HG03280 (cell line): Measurements from ENCODE around the gene FAM156B.
"Not testable (repeated sequence)": the region's sequence is repeated elsewhere in the genome, so short reads cannot be mapped to it uniquely, and the experiment has no call there.

ENCODE experiments used
- ATAC-seq: cut with Tn5 transposase; IDR thresholded peaks from one replicate; pipeline ENCODE4 v1.9.1; 2021; ENCODE audit warnings: mild to moderate bottlenecking, moderate library complexity; ENCODE audit not compliant: unreplicated experiment

Gene FAM156B

GRCh38 chrX:52923781-52924241, 26.7 kb downstream of the FAM156B start:
- ATAC-seq: no peak

DNA sequence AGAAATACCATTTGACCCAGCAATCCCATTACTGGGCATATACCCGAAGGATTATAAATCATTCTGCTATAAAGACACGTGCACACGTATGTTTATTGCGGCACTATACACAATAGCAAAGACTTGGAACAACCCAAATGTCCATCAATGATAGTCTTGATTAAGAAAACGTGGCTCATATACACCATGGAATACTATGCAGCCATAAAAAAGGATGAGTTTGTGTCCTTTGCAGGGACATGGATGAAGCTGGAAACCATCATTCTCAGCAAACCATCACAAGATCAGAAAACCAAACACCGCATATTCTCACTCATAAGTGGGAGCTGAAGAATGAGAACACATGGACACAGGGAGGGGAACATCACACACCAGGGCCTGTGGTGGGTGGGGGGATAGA, 33.1 kb downstream of the FAM156B start:
- ATAC-seq: not testable (repeated sequence)

- no peak for ATAC-seq
These were observed 36.1 kb downstream of the FAM156B start for GRCh38 chrX:52933213-52933612.

- ATAC-seq: peak; percentile 21
These were observed 37.0 kb downstream of the FAM156B start for GRCh38 chrX:52933976-52934703.

DNA sequence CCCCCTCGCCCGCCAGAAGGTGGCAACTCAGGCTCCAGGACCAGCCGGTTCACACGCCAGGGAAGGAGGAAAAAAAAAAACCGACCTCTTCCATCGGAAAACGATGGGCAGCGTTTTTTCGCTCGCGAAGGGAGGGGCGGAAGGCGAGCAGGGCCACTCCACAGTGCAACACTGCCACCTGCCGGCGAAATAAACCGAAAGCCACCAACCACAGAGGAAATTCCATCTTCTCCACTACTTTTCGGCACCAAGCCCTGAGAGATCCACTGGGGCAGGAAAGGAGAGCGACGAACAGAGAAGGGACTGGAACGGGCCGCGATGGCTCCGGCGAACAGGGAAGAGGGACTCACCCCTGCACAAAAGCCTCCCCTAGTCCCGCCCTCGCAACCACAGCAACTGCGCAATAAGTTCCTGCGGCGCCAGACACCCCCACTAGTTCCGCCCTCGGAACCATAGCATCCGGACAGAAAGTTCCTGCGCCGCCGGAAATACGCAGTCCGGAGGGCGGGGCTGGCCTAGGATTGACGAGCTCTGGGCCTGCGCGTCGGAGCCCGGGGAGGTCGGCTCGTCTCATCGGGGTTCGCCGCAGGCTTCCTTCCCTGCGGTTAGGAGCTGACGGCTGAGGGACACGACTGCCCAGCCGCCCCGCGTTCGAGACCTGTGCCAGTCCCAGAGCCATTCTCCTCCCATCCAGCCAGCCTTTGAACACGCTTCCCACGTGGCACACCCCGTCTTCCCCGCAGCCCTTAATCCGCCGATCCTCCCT, 37.8 kb downstream of the FAM156B start:
- ATAC-seq: peak; percentile 91

GRCh38 chrX:52935470-52935784, 38.3 kb downstream of the FAM156B start:
- ATAC-seq: not testable (repeated sequence)

GRCh38 chrX:52940704-52941103, 43.6 kb downstream of the FAM156B start:
- not testable (repeated sequence) for ATAC-seq

DNA sequence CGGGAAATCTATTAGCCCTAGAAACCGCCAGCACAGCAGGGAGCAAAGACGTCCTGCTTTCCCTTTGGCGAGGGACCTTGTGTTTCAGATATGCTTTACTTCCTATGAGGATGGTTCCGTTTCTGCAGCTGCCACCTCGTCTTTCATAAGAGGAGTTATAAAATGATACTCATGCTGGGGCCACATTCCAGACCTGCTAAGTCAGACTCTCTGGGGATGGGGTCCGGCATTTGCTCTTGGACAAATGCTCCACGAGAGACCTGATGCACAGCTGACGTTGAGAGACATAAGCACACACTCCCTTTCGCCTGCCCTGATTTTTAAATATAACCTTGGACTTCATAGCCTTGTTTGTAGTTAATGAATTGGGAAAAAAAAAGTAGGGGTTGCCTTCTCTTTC, 44.6 kb downstream of the FAM156B start:
- ATAC-seq: not testable (repeated sequence)

DNA sequence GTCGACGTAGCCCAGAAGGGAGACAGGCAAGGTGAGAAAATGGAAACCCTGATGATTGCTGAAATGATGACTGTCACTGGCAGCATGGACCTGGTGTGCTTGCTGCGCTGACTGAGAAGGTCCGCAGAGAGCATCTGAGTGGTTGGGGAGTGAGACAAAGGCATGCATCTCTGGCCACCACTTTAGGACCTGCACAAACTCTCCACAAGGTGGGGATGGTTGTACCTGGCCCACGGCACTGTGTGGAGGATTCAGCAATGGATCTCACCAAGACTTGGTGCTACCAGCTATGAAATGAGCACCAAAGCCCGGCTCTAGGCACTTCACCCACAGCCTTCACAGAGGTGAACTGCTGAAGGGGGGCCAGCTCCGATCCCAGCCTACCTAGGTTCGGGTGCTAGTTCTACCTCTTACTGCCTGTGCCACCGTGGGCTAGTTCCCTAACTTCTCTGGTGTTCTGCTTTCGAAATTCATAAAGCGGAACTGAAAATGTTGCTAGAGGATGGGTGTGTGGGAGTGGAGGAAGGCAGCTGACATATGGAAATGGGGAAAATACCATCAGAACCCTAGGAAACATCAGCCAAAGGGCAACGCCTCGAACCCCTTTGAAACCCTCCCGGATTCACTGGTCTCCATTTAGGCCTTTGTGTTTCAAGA, 48.8 kb downstream of the FAM156B start:
- ATAC-seq: not testable (repeated sequence)

GRCh38 chrX:52947501-52947900, 50.4 kb downstream of the FAM156B start:
- ATAC-seq: not testable (repeated sequence)

DNA sequence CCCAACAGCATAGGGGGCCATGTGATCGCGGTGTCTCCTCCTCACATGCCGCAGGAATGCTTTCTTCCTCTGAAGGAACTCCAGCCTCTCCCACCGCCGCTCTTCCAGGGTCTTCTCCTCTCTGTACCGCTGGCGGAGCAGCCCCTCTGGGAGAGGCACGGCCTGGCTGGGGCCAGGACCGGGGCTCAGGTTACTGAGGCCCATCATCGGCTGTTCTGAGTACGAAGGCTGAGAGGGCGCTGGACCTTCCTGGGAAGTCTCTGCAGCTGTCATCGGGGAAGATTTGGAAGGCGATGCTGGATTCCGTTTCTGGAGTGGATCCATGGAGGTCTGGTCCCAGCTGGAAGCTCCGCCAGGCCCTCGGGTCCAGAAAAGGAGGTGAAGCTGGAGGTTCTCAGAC, 51.1 kb downstream of the FAM156B start:
- ATAC-seq: not testable (repeated sequence)

DNA sequence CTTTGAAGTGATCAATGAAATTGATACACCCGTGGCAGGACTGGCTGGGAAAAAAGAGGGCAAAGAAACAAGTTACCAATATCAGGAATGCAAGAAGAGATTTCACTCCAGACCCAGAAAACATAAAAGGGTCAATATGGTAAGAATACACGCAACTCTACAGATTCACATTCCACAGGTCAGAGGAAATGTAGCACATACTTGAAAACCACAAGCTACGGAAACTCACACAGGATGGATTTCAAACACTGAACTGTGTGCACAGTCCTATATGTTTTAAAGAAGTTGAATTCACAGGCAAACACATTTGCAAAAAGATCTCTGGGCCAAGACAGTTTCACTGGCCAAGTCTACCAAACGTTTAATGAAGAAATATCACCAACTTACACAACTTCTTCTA, 52.2 kb downstream of the FAM156B start:
- ATAC-seq: not testable (repeated sequence)

DNA sequence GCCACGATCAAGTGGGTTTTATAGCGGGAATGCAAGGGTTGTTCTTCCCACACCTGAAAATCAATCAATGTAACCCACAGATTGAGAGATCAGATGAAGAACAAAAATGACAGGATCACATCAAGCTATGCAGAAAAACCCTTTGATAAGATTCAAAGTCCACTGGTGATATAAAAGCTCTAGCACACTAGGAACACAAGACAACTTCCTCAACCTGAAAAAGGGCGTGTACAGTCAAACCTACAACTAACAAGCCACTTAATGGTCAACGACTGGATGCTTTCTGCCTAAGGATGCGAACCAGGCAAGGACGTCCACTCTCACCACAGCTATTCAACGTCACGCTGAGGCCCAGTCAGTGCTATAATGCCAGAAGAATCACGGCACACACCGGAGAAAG, 52.8 kb downstream of the FAM156B start:
- not testable (repeated sequence) for ATAC-seq
